SH-SY5Y (cell line): ENCODE results near the gene RBSN.

Experiments used
- GATA2 ChIP-seq: IDR thresholded peaks from 2 replicates; pipeline ENCODE4 v1.6.1; 2011; ENCODE audit warnings: mild to moderate bottlenecking, low read depth, low read length
- GATA3 ChIP-seq: IDR thresholded peaks from 2 replicates; pipeline ENCODE4 v1.6.1; 2011; ENCODE audit warnings: low read depth, mild to moderate bottlenecking, low read length, moderate library complexity

- no peak for TF ChIP-seq GATA3
- TF ChIP-seq GATA2: no peak
Observed at GRCh38 chr3:15042936-15043335, 56.0 kb downstream of the RBSN start.
